GM21528 (cell line): Measurements from ENCODE around the gene ZNF546.
"Not testable (repeated sequence)": the region's sequence is repeated elsewhere in the genome, so short reads cannot be mapped to it uniquely, and the experiment has no call there.

Source experiments
- ATAC-seq: cut with Tn5 transposase; IDR thresholded peaks from one replicate; pipeline ENCODE4 v1.9.1; 2021; ENCODE audit warnings: mild to moderate bottlenecking, moderate library complexity; ENCODE audit not compliant: unreplicated experiment, low FRiP score

ZNF546 gene

DNA sequence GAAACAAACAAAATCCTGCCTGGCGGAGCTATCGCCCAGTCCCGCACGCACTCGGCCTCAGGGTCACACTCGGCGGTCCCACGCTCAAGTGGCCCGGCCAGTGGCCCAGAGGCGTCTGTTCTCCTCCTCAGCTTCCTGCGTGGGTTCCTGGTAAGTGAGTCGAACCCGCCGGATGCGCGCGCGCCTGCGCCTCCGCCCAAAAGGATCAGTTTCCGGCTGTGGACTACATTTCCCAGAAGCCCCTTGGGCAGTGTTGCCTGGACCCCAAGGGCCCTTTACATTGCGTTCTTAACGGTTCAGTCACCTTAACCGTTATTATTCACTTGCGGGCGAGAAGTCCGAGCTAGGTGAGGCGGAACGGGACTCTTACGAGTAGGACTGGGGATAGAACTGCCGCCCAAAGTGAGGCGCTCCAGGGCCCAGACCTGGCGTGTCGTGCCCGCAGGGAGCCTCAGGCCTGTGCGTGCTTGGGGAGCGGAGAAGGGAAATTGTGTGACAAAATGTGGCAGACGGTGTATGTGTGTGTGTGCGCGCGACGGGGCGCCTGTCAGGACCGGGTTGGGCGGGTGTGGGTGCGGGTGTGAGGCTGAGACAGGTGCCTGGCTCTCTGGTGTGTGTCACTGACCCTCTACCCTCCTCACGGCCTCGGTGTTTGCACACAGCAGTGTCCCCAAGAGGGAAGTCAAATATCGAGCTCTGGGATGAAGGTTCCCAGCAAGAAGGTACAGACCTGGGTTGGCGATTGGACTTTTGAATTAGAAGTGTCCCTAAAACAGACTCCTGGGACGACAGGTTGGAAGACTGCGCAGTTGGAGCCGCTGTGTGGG lies at the start of gene ZNF546:
TSS of gene ZNF546 (plus strand) at position 250 of the 827 bp plus-strand sequence. CDS start 1,267 bp downstream, outside the sequence.
- ATAC-seq = peak; percentile 80

DNA sequence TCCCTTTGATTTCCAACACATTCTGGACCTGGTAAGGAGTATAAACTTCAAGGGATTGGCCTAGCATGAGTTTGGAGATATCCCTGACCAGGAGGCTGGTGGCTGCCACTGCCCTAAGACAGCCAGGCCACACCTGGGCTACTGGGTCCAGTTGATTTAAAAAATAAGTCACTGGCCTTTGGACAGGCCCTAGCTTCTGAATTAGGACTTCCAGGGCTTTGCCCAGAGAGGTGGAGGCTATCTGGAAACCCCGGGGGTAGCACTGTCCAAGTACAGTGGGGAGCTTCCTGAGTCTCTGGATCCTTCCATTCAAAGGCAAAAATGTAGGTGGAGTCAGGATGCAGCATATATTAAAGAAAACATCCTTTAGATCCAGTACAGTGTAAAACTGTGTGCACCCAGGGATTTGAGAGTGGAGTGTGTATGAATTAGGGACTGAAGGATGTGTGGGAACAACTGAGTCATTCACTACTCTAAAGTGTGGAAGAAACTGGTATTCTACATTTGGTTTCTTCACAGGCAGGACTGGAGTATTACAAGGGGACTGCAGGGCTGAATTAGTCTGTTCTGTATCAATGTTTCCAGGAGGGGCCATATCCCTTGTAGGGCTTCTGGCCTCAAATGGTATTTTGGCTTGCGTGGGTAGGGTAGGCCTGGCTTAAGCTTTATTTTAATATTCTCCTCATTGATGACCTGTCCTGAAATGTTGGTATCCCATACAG lies 47.7 kb upstream of the ZNF546 start:
- ATAC-seq = no peak

DNA sequence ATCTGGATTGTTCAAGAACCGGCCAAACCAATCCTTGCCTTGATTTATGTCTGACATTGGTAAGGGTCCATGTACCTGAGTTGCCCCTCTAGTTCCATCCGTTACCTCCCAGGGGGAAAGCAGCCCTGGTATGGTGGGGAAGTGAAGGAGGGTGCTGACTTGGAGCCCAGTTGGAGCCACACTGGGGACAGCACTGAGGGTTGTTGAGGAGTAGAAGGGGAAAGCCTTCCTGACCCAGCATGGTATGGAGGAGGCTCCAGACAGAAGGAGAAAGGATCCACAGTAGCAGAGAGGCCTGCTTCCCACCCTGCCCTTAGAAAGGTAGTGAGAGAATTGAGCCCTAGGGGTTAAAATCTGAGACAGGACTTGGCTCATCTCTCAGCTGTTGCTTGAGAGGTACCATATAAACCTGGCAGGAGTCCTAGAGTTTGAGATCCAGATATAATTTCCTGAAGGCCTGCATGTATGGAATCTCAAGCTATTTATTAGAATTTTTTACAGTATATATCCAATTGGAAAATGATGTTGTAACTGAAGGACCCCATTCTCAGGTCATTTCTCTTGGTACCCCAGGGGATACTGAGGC lies 45.7 kb upstream of the ZNF546 start:
- ATAC-seq = no peak

DNA sequence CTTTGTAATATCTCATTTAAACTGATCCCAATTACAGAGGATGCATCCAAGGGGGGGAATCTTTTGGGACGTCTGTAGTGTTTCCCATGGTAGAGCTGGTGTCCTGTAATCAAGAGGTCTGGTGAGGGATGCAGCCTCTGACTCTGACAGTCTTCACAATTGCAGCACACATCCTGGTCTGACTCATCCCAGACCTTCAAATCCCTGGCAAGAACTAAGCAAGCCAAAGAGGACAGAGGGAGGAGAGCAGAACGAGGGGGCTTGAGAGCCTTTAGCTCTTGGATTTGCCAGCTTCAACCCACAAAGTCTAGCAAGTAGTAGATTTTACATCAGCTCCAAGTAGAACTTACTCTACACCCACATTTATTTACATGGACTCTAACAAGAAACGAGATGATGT lies 45.2 kb upstream of the ZNF546 start:
- no peak for ATAC-seq

DNA sequence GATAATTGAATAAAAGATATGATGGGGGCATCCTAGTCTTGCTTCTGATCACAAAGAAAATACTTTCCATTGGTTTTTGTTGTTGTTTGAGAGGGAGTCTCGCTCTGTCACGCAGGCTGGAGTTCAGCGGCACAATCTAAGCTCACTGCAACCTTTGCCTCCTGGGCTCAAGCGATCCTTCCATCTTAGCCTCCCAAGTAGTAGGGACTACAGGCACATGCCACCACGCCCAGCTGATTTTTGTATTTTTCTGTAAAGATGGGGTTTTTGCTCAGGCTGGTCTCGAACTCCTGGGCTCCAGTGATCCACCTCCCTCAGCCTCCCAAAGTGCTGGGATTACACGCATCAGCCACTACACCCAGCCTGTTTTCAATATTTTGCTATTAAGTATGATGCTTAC lies 42.9 kb upstream of the ZNF546 start:
- no peak for ATAC-seq

DNA sequence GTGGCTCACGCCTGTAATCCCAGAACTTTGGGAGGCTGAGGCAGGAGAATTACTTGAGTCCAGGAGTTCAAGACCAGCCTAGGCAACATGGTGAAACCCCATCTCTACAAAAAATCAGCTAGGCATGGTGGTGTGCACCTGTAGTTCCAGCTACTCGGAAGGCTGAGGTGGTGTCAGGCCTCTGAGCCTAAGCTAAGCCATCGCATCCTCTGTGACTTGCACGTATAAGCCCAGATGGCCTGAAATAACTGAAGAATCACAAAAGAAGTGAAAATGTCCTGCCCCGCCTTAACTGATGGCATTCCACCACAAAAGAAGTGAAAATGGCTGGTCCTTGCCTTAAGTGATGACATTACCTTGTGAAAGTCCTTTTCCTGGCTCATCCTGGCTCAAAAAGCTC lies 39.0 kb upstream of the ZNF546 start:
- not testable (repeated sequence) for ATAC-seq

DNA sequence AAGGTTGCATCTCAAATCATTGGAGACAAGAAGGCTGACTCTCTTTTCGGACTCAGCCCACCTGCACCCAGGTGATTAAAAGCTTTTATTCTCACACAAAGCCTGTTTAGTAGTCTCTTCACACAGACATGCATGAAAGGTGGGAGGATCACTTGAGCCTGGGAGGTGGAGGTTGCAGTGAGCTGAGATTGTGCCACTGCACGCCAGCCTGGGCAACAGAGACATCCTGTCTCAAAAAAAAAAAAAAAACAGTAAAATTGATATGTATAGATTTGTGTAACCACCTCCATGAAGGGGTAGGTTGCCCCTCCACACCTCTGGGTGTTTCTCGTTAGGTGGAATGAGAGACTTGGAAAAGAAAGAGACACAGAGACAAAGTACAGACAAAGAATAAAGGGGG lies 37.9 kb upstream of the ZNF546 start:
- not testable (repeated sequence) for ATAC-seq

DNA sequence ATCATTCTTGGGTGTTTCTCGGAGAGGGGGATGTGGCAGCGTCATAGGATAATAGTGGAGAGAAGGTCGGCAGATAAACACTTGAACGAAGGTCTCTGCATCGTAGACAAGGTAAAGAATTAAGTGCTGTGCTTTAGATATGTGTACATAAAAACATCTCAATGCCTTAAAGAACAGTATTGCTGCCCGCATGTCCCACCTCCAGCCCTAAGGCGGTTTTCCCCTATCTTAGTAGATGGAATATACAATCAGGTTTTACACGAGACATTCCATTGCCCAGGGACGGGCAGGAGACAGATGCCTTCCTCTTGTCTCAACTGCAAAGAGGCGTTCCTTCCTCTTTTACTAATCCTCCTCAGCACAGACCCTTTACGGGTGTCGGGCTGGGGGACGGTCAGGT lies 37.5 kb upstream of the ZNF546 start:
- not testable (repeated sequence) for ATAC-seq

DNA sequence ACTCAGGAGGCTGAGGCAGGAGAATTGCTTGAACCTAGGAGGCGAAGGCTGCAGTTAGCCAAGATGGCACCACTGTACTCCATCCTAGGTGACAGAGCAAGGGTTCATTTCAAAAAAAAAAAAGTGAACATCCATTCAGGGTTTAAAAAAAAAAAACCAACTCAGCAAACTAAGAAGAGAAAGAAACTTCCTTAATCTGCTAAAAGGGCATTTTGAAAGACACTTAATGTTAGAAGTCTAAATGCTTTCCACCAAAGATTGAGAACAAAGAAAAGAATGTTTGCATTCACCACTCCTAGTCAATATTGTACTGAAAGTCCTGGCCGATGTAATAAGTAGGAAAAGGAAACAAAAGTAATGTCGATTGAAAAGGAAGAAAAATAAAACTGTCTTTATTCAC lies 33.0 kb upstream of the ZNF546 start:
- ATAC-seq = no peak

DNA sequence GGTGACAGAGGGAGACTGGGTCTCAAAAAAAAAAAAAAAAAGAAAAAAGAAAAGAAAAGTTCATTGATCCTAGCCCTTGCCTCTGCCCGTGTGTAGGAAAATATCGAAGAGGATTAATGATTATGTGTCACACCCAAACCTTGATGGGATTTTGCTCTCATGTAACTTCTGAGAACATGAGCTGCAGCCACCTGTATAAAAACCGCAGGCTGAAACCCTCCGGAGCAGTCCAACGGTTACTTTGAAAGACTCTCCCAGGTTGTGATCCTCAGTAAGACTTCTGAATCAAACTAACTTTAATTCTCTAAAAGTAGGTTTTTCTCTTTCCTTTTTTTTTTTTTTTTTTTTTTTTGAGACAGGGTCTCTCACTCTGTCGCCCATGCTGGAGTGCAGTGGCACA lies 30.2 kb upstream of the ZNF546 start:
- no peak for ATAC-seq

DNA sequence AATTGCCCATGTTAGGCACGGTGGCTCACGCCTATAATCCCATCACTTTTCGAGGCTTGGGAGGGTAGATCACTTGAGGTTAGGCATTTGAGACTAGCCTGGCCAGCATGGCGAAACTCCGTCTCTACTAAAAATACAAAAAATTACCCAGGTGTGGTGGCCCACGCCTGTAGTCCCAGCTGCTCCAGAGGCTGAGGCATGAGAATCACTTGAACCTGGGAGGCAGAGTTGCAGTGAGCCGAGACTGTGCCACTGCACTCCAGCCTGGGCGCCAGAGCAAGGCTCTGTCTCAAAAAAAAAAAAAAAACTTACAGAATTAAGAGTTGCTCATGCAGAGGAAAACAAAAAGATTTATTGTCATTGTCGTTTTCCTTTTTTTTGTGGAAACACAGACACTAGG lies 29.3 kb upstream of the ZNF546 start:
- ATAC-seq = no peak

DNA sequence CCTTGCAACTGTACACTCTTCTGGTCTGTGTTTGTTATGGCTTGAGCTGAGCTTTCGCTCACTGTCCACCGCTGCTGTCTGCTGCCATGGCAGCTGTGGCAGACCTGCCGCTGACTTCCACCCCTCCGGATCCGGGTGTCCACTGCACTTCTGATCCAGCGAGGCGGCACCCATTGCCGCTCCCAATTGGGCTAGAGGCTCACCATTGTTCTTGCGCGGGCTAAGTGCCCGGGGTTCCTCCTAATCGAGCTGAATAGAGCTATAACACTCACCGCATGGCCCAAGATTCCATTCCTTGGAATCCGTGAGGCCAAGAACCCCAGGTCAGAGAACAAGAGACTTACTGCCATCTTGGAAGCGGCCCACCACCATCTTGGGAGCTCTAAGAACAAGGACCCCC lies 28.1 kb upstream of the ZNF546 start:
- no peak for ATAC-seq

DNA sequence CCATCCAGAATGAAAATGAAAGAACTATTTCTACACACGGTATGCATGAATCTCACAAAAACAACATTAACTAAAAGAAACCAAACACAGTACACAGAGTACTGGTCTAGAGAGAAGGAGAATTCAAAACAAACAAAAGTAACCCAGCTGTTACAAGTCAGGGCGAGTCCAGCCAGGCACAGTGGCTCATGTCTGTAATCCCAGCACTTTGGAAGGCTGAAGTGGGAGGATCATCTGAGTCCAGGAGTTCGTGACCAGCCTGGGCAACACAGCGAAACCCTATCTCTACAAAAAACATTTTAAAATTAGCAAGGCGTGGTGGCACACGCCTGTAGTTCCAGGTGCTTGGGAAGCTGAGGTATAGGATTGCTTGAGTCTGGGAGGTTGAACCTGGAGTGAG lies 27.6 kb upstream of the ZNF546 start:
- no peak for ATAC-seq

DNA sequence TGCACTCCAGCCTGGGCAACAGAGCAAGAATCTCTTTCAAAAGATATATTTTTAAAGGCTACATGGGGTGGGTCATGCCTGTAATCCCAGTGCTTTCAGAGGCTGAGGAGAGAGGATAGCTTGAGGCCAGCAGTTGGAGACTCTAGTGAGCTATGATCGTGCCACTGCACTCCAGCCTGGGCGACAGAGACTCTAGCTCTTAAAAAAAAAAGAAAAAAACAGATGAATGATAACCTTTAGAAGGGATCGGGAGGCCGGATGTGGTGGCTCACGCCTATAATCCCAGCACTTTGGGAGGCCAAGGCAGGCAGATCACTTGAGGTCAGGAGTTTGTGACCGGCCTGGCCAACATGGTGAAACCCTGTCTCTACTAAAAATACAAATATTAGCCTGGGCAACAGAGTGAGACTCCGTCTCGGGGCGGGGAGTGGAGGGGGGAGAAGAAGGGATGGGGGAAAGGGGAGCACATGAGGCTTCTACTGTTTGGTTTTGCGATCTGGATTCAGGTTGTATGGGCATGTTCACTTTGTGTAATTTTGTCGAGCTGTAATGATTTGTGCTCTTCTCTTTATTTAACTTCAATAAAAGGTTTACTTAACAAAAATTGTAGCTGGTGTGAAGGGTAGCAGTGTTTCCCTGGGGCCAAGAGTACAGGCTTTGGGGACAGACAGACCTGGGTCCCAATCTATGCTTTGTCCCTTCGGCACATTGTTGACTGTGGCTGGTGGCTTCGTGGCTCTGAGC lies 27.0 kb upstream of the ZNF546 start:
- ATAC-seq = no peak

DNA sequence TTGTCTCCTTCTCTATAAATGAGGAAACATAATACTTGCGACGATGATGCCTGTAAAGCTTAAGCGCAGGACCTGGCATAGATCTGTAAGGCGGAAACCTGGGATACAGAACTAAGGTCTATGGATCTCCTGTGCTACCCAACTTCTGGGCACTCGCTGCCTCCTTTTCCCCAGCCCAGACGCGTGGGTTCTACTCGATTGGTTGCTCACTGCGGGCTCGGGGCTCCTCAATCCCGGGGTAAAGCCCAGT lies 26.5 kb upstream of the ZNF546 start:
- ATAC-seq = no peak

DNA sequence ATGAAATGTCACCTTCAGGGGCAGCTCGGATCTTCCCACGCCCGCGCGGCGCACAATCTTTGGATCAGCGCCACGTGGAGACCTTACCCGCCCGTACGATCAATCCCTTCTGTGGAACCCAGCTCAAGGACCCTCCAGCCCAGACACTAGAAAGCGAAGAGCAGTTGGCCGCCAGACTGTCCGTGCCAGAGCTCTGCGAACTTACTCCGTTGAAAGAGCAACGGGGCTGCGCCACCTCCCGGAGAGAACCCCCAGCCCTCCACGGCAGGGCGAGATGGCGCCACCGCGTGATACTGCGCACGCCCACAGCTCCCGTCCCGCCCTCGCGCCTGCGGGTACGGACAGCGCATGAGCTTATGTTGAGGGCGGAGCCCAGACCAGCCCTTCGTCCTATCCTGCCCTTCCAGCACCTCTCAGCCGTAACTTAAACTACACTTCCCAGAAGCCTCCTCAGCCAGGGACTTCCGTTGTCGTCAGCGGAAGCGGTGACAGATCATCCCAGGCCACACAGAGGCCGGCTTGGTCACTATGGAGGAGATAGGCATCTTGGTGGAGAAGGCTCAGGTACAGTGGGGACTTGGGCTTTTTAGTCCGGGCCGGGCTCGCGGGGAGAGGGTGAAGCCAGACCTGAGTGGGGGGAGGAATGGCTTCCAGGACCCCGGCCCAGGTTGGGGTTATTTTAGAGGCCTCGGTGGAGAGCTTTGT lies 26.0 kb upstream of the ZNF546 start, which contains the start of gene PSMC4:
TSS of gene PSMC4 (plus strand) at position 491 of the 705 bp plus-strand sequence. CDS start at position 529, 38 bp downstream.
- ATAC-seq = peak; percentile 89

DNA sequence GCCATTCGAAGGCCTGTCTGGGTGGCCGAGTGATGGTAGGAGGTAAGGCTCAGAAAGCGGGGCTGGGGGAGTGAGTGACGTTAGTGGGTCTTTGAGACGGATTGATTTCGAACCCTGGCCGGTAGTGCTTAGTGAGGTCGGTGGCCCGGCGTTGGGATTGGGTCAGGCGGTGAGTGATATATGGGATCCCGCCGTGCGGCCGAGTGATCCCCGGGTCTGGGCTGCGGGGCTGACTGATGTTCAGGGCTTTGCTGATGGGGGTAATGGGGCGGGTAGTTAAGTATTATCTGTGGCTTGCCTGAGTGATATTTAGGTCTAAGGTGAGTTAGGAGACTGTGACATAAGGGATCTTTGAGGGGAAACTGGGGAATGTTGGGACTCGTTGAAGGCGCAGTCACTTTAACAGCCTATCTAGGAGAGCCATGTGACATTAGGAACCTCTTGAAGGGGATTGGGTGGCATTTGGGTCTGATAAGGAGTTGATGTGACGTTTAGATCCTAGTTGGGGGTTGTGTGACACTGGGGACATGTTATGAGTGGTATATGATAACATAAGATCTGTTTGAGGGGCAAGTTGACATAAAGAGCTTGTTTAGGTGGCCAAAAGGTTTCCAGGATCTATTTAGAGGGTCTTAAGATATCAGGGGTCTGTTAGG lies 25.4 kb upstream of the ZNF546 start:
- ATAC-seq = peak; percentile 1

DNA sequence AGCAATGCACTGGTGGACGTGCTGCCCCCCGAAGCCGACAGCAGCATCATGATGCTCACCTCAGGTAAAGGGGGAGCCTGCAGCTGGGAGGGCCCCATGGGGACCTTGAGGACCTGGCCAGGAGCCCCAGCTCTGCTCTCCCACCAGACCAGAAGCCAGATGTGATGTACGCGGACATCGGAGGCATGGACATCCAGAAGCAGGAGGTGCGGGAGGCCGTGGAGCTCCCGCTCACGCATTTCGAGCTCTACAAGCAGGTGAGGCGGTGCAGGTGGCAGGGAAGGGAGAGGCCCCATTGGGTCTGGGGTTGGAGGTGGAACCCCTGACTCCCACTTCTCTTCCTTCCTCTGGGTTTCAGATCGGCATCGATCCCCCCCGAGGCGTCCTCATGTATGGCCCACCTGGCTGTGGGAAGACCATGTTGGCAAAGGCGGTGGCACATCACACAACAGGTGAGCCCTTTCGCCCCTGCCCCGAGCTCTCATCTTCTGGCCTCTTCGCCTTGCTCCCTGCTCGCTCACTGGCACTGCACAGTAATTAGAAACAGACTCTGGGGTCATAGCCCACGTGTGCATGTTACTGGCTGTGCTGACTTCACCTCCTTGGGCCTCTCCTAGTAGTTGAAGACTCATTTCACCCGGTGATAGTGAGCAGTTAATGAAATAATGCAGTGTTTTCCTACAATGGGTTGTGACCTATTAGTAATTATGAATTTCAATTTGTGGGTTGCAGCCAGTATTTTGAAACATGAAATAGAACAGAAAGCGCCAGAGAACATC lies 22.3 kb upstream of the ZNF546 start:
- no peak for ATAC-seq

DNA sequence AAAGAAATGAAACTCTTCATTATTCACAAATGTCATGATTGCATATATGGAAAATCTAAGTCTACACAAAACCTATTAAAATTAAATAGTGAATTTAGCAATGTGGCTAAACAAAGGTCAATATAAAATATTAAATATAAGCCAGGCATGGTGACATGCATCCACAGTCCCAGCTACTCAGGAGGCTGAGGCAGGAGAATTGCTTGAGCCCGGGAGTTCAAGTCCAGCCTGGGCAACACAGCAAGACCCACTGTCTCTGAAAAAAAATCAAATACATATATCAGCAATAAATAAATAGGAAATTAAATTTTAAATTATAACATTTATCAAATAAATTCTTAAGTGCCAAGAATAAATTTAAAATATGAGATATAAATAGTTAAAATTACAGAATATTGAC lies 14.0 kb upstream of the ZNF546 start:
- ATAC-seq = no peak
